ENCODE results near the gene TRAFD1.
"Not testable (repeated sequence)": the region's sequence is repeated elsewhere in the genome, so short reads cannot be mapped to it uniquely, and the experiment has no call there.

TRAFD1 gene

GRCh38 chr12:112103758-112104503 is 21.4 kb upstream of the TRAFD1 start:
- H3K36me3 ChIP-seq (ENCODE audit: control insufficient read depth, insufficient read depth, low read length) = peaks cover 11% of the 10 kb centered on the region
- H3K4me3 ChIP-seq (ENCODE audit: insufficient read depth, low read depth, low read length) = no peak overlapping the region
- 90 to 92% methylated on average over 6 of the region's 8 CpGs for WGBS, 2 experiments

DNA sequence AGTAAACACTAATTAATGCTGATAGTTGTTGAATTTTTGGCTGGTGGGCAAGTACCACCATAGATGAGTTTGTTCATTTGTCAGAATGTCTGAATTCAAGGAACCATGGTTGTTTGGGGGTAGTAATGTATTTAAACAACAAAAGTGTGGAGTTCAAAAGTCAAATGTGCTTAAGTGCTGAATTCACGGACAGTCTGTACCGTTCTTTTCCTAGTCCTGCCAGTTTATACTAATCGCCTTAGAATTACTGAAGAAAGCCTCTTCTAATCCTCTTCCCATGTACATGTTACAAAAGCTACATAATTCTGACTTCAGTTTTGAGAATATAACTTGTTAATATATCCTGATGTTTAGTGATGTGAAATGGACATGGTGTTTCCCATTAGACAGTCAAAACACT is 19.5 kb upstream of the TRAFD1 start:
- Histone ChIP-seq H3K27me3 (ENCODE audit: control insufficient read depth, insufficient read depth, low read length, poor library complexity, severe bottlenecking) (no peaks in the 10 kb centered on the region), H3K36me3 (ENCODE audit: control insufficient read depth, insufficient read depth, low read length) (peaks cover 7% of the 10 kb centered on the region), H3K27ac (ENCODE audit: insufficient read depth, low read depth, low read length, poor library complexity, severe bottlenecking) (no peak overlapping the region), H3K9me3 (ENCODE audit: control insufficient read depth, low read length) (no peaks in the 10 kb centered on the region), H3K4me3 (ENCODE audit: insufficient read depth, low read depth, low read length) (no peak overlapping the region), H3K4me1 (ENCODE audit: control insufficient read depth, insufficient read depth, low read length) (peaks cover 7% of the 10 kb centered on the region)
- WGBS, 2 experiments = 95 to 98% methylated on average over 3 of the region's 3 CpGs

More at GRCh38 chr12:112103758-112104503, 21.4 kb upstream of the TRAFD1 start:
- Histone ChIP-seq H3K4me1 (ENCODE audit: control insufficient read depth, insufficient read depth, low read length) (peaks cover 7% of the 10 kb centered on the region), H3K27ac (ENCODE audit: insufficient read depth, low read depth, low read length, poor library complexity, severe bottlenecking) (no peak overlapping the region), H3K9me3 (ENCODE audit: control insufficient read depth, low read length) (no peaks in the 10 kb centered on the region), H3K27me3 (ENCODE audit: control insufficient read depth, insufficient read depth, low read length, poor library complexity, severe bottlenecking) (no peaks in the 10 kb centered on the region)

DNA sequence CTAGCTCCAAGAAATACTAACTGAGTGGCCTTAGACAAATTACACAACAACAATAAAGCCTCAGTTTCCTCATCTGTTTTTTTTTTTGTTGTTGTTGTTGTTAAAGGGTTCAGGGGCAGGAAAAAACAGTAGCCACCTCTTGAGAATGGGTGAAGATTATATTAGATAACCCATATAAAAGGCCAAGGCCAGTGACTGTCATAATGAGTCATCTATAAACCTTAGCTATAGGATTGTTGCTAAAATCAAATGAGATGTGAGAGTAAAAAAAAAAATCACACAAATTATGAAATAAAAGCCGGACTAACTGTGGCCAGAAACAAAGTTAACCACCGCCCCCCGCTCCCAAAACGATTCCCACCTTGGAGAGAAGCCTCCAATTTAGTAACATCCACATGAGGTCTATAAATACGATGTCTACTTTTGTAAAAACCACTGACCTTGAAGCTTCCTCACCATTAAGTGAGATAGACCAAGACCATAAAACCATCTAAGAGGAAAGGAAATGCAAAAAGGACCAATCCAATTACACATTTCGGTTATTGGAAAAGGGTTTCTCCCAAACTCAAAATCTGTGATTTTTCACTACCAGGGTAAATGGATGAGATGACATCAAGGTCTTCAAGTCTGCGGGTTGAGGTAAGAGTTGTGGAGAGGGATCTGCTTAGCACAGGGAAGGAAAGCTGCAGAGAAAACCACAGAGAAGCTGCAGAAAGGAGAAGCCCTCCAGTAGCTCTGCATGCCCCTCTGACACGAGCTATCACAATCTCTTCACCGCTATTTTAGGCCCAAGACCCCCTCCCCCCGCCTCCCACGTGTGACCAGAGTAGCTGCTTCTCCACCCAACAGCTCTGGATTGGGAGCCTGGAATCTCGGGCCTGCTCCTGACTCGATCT is 17.8 kb upstream of the TRAFD1 start:
- no peaks in the 10 kb centered on the region for H3K27me3 ChIP-seq (ENCODE audit: control insufficient read depth, insufficient read depth, low read length, poor library complexity, severe bottlenecking)
- H3K9me3 ChIP-seq (ENCODE audit: control insufficient read depth, low read length) = no peaks in the 10 kb centered on the region
- peak overlapping the region; percentile 50 for H3K4me3 ChIP-seq (ENCODE audit: insufficient read depth, low read depth, low read length)
- peaks cover 7% of the 10 kb centered on the region for H3K4me1 ChIP-seq (ENCODE audit: control insufficient read depth, insufficient read depth, low read length)
- 35 to 38% methylated on average over 13 of the region's 13 CpGs for WGBS, 2 experiments
- no peaks in the 10 kb centered on the region for H3K36me3 ChIP-seq (ENCODE audit: control insufficient read depth, insufficient read depth, low read length)
- H3K27ac ChIP-seq (ENCODE audit: insufficient read depth, low read depth, low read length, poor library complexity, severe bottlenecking) = no peak overlapping the region

DNA sequence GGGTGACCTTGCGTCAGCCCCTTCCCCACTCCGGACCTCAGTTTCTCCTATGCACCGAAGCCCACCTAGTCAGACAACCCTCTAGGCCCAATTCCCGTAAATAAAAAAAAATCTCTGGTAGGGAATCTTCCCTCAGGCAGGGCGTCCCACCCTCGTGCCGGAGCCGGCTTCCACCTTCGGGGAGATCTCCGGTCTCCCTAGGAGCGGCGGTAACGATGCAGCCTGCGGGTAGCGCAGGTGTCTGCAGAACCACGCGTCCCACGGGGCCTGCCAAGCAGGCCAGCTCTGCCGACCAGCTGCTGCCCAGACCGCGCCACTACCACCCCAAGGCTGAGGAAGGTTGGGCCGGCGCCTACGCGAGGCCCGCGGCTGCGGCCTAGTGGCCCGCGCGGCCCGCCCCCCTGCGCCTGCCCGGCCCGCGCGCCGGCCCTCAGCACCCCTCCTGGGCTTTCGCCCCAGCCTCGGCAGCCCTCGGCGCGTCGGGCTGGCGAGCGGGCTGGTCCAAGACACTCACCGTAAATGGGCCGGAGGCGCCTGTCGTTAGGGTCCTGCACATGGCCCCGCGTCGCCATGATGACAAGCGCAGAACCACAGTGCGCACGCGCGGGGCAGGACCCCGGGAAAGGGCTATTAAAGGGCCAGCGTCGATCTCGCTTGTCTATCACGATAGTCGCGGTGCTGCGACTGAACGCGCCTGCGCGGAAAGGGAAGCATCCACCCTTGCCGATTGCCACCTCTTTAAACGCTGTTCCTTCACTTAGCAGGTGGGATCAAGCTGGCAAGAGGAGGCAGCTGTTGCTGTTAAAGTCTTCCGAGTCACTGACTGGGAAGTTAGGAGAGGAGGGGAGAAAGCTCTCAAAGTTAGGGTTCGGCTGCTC is 16.9 kb upstream of the TRAFD1 start, which contains the start of gene NAA25:
Gene NAA25 (minus strand): TSS at position 582 of the 878 bp plus-strand sequence. CDS start 10 bp downstream, at position 572.
- no peaks in the 10 kb centered on the region for H3K36me3 ChIP-seq (ENCODE audit: control insufficient read depth, insufficient read depth, low read length)
- H3K9me3 ChIP-seq (ENCODE audit: control insufficient read depth, low read length) = no peaks in the 10 kb centered on the region
- H3K4me3 ChIP-seq (ENCODE audit: insufficient read depth, low read depth, low read length) = peak within 1 kb of the TSS; percentile 50
- H3K27ac ChIP-seq (ENCODE audit: insufficient read depth, low read depth, low read length, poor library complexity, severe bottlenecking) = peak within 1 kb of the TSS; percentile 89
- peaks cover 7% of the 10 kb centered on the region for H3K4me1 ChIP-seq (ENCODE audit: control insufficient read depth, insufficient read depth, low read length)
- H3K27me3 ChIP-seq (ENCODE audit: control insufficient read depth, insufficient read depth, low read length, poor library complexity, severe bottlenecking) = no peaks in the 10 kb centered on the region
- 0% methylated on average over 74 of the region's 74 CpGs for whole genome bisulfite sequencing, 2 experiments

DNA sequence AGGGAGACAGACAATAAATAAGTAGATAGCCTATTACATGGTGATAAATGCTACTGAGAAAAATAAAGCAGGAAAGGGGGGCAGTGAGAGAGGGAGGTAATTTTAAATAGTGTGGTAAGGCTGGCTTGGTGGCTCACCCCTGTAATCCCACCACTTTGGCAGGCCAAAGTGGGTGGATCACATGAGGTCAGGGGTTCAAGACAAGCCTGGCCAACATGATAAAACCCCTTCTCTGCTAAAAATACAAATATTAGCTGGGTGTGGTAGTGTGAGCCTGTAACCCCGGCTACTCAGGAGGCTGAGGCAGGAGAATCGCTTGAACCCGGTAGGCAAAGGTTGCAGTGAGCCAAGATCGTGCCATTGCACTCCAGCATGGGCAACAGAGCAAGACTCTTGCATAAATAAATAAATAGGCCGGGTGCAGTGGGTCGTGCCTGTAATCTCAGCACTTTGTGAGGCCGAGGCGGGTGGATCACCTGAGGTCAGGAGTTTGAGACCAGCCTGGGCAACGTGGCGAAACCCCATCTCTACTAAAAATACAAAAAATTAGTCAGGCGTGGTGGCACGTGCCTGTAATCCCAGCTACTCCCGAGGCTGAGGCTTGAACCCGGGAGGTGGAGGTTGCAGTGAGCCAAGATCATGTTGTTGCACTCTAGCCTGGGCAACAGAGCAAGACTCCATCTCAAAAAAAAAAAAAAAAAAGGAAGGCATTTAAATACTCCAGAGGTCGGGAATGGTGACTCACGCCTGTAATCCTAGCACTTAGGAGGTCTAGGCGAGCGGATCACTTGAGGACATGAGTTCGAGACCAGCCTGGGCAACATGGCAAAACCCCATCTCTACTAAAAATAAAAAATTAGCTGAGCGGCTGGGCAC is 14.3 kb upstream of the TRAFD1 start:
- not testable (repeated sequence) for H3K36me3 ChIP-seq (ENCODE audit: control insufficient read depth, insufficient read depth, low read length); H3K4me3 ChIP-seq (ENCODE audit: insufficient read depth, low read depth, low read length); H3K9me3 ChIP-seq (ENCODE audit: control insufficient read depth, low read length); H3K27me3 ChIP-seq (ENCODE audit: control insufficient read depth, insufficient read depth, low read length, poor library complexity, severe bottlenecking); H3K4me1 ChIP-seq (ENCODE audit: control insufficient read depth, insufficient read depth, low read length); H3K27ac ChIP-seq (ENCODE audit: insufficient read depth, low read depth, low read length, poor library complexity, severe bottlenecking)
- 89 to 91% methylated on average over 20 of the region's 20 CpGs for WGBS, 2 experiments

DNA sequence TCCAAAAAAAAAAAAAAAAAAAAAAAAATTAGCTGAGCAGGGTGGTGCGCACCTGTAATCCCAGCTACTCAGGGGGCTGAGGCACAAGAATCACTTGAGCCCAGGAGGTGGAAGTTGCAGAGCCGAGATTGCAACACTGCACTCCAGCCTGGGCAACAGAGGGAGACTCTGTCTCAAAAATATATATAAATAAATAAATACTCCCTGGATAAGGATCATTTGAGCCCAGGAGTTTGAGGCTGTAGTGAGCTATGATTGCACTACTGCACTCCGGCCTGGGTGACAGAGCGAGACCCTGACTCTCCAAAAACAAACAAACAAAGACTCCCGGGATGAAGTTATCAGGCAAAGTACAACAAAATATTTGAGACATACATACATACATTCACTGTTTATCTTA is 13.4 kb upstream of the TRAFD1 start:
- WGBS, 2 experiments = 93% methylated on average over 5 of the region's 5 CpGs
- Histone ChIP-seq H3K4me1 (ENCODE audit: control insufficient read depth, insufficient read depth, low read length) (peaks cover 10% of the 10 kb centered on the region), H3K4me3 (ENCODE audit: insufficient read depth, low read depth, low read length) (no peak overlapping the region), H3K9me3 (ENCODE audit: control insufficient read depth, low read length) (no peaks in the 10 kb centered on the region), H3K36me3 (ENCODE audit: control insufficient read depth, insufficient read depth, low read length) (no peaks in the 10 kb centered on the region), H3K27me3 (ENCODE audit: control insufficient read depth, insufficient read depth, low read length, poor library complexity, severe bottlenecking) (no peaks in the 10 kb centered on the region), H3K27ac (ENCODE audit: insufficient read depth, low read depth, low read length, poor library complexity, severe bottlenecking) (no peak overlapping the region)

GRCh38 chr12:112112409-112113133 is 12.8 kb upstream of the TRAFD1 start:
- H3K36me3 ChIP-seq (ENCODE audit: control insufficient read depth, insufficient read depth, low read length) = no peaks in the 10 kb centered on the region
- H3K27me3 ChIP-seq (ENCODE audit: control insufficient read depth, insufficient read depth, low read length, poor library complexity, severe bottlenecking) = no peaks in the 10 kb centered on the region
- H3K9me3 ChIP-seq (ENCODE audit: control insufficient read depth, low read length) = no peaks in the 10 kb centered on the region
- no peak overlapping the region for H3K27ac ChIP-seq (ENCODE audit: insufficient read depth, low read depth, low read length, poor library complexity, severe bottlenecking)
- whole genome bisulfite sequencing, 2 experiments = 91 to 92% methylated on average over 6 of the region's 6 CpGs
- no peak overlapping the region for H3K4me3 ChIP-seq (ENCODE audit: insufficient read depth, low read depth, low read length)
- peaks cover 10% of the 10 kb centered on the region for H3K4me1 ChIP-seq (ENCODE audit: control insufficient read depth, insufficient read depth, low read length)

- H3K4me3 ChIP-seq (ENCODE audit: insufficient read depth, low read depth, low read length) = no peak overlapping the region
- H3K4me1 ChIP-seq (ENCODE audit: control insufficient read depth, insufficient read depth, low read length) = peaks cover 9% of the 10 kb centered on the region
- no peaks in the 10 kb centered on the region for H3K27me3 ChIP-seq (ENCODE audit: control insufficient read depth, insufficient read depth, low read length, poor library complexity, severe bottlenecking)
- WGBS, 2 experiments = 91 to 100% methylated on average over 5 of the region's 6 CpGs
- H3K36me3 ChIP-seq (ENCODE audit: control insufficient read depth, insufficient read depth, low read length) = no peaks in the 10 kb centered on the region
- H3K27ac ChIP-seq (ENCODE audit: insufficient read depth, low read depth, low read length, poor library complexity, severe bottlenecking) = no peak overlapping the region
- H3K9me3 ChIP-seq (ENCODE audit: control insufficient read depth, low read length) = no peaks in the 10 kb centered on the region
Measured at GRCh38 chr12:112115259-112116045, 9.9 kb upstream of the TRAFD1 start.
